Measurements from ENCODE around the gene VSIG10.

- TF ChIP-seq, protein P1, sequence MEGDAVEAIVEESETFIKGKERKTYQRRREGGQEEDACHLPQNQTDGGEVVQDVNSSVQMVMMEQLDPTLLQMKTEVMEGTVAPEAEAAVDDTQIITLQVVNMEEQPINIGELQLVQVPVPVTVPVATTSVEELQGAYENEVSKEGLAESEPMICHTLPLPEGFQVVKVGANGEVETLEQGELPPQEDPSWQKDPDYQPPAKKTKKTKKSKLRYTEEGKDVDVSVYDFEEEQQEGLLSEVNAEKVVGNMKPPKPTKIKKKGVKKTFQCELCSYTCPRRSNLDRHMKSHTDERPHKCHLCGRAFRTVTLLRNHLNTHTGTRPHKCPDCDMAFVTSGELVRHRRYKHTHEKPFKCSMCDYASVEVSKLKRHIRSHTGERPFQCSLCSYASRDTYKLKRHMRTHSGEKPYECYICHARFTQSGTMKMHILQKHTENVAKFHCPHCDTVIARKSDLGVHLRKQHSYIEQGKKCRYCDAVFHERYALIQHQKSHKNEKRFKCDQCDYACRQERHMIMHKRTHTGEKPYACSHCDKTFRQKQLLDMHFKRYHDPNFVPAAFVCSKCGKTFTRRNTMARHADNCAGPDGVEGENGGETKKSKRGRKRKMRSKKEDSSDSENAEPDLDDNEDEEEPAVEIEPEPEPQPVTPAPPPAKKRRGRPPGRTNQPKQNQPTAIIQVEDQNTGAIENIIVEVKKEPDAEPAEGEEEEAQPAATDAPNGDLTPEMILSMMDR (conservative IDR thresholded peaks at IDR 0.05; ENCODE audit: low read length), result no peak
- TF ChIP-seq EZH2phosphoT487 (IDR thresholded peaks at IDR 0.05; ENCODE audit: borderline replicate concordance, low read depth, low read length), result no peak
These were observed 85.9 kb downstream of the VSIG10 start for GRCh38 chr12:118017926-118018325.
